ENCODE results near the gene SLC45A2.

- TF ChIP-seq, protein P1, sequence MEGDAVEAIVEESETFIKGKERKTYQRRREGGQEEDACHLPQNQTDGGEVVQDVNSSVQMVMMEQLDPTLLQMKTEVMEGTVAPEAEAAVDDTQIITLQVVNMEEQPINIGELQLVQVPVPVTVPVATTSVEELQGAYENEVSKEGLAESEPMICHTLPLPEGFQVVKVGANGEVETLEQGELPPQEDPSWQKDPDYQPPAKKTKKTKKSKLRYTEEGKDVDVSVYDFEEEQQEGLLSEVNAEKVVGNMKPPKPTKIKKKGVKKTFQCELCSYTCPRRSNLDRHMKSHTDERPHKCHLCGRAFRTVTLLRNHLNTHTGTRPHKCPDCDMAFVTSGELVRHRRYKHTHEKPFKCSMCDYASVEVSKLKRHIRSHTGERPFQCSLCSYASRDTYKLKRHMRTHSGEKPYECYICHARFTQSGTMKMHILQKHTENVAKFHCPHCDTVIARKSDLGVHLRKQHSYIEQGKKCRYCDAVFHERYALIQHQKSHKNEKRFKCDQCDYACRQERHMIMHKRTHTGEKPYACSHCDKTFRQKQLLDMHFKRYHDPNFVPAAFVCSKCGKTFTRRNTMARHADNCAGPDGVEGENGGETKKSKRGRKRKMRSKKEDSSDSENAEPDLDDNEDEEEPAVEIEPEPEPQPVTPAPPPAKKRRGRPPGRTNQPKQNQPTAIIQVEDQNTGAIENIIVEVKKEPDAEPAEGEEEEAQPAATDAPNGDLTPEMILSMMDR (IDR thresholded peaks at IDR 0.05): no peak
- TF ChIP-seq FOSL2 (IDR thresholded peaks at IDR 0.05; ENCODE audit: borderline replicate concordance, low read depth): no peak
- TF ChIP-seq FOXJ3 (CRISPR knock-in tag; IDR thresholded peaks at IDR 0.05): no peak
- no peak for TF ChIP-seq POLR2AphosphoS5 (IDR thresholded peaks at IDR 0.05; ENCODE audit: low read depth, low read length)
- TF ChIP-seq RXRA (IDR thresholded peaks at IDR 0.05; ENCODE audit: borderline replicate concordance, low read depth): no peak
Measured at GRCh38 chr5:34012791-34013190, 28.3 kb upstream of the SLC45A2 start.
